NOMO-1 (cell line): ENCODE data around the gene SLC16A8.

Experiments
- DNase-seq, 2 experiments: peaks; one replicate each; lab custom pipeline; 2025; ENCODE audit not compliant: unreplicated experiment in 2 of 2; lab: John Stamatoyannopoulos, UW

The SLC16A8 gene

DNA sequence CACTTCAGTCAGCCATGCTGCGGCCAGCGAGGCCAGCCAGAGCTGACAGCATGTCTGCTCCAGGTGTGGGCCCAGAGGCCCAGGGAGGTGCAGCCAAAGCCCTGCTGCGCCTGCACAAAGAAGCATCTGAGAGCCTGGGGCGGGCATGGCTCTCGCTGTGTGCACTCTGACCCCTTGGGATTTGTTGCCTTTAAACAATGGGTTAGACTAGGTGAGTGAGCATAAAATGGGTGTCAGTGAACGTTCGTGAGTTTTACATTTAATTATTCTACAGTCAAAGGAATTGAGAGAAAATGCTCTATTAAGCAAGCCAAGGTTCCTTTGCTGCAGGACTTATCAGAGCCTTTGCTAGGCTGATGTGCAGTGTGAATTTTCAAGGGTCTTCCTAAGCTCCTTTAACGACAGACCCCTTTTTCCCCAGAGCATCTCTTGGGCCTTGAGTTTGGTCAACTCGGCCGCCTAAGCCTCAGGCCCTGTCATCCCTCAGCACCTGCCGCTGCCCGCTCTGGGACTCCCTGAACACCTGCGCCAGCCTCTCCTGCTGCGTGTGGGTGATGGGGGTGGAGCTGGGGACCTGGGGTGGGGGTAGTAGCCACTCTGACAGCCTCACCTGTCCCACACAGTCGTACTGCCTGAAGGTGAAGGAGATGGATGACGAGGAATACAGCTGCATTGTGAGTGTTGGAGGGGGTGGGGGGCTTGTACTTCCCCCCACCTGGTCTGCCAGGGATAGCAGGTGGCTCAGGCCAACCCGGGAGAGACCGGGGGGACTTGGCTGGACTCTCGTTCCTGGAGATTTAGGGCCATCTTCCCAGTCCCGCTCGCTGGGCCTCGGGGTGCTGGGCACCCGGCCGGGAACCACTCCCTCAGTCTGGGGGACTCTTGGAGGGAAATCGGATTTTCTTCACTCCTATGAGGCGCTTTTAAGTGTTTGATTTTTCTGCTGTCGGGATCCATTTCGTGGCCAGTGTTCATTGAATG is 10.5 kb downstream of the SLC16A8 start:
- DNase-seq, result no peak

DNA sequence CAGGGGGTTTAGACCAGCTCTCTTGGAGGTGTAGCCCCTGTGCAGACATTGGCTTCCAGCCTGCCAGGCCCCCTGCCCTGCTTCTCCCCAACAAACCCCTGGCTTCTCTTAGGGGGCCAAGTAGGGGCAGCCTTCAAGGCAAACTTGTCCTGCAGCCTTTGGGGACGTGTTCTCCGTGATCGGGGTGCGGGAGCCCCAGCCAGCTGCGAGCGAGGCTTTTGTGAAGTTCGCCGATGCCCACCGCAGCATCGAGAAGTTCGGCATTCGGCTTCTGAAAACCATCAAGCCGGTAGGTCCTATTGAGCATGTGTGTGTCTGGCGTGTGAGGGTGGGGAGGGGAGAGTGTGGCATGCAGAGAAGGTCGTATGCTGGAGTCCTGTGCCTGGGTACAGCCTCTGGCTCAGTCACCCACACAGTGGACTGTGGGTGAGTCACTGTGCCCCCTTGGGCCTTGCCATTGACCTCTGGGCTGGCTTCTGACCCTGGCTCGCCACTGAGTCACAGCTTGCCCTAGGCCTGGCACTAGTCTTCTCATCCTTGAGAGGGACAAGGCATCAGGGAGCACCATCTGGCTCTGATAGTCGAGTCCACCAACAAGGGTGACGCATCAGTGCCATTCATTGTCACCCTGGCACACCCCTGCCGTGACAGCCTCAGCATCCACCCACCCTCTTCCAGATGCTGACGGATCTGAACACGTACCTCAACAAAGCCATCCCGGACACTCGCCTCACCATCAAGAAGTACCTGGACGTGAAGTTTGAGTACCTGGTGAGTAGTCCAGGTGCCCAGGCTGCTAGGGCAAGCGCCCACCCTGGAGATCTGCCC is 11.4 kb downstream of the SLC16A8 start:
- no peak for DNase-seq

DNA sequence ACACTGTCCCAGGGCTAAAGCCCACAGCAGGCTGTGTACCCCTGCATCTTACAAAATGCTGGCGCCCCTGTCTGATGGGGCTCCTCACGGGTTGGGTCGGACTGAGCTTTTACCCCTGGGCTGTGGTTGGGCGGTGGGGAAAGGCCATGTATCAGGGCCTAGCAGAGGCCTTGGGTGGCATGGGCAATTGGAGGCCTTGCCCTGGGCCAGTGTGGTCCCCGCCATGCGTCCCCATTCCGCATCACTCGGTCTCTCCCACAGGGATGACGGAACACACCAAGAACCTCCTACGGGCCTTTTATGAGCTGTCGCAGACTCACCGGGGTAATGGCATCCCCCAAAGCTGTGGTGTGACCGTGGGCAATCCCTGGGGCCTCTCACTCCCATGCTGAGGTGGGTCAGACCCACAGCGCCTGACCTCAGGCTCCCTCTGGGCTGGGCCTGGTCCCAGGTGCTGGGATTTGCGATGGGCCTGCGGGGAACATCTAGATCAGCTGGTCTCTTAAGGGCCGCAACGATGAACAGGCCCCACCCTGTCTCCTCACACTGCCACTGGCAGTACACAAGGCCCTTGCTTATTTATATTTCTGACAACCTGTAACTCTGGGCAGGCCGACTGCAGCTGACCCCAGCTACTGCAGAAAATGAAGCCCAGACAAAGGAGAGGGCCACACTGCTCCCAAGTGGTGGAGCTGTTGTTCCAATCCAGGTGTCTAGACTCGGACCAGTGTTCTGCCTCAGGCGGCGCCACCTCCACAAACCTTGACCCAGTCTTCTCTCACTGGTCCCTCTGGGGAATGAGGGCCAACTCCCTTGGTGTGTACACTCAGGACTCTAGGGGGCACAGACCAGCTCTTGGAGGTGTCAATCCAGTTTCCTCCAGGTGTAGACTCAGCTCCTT is 12.3 kb downstream of the SLC16A8 start:
- DNase-seq, result no peak

DNA sequence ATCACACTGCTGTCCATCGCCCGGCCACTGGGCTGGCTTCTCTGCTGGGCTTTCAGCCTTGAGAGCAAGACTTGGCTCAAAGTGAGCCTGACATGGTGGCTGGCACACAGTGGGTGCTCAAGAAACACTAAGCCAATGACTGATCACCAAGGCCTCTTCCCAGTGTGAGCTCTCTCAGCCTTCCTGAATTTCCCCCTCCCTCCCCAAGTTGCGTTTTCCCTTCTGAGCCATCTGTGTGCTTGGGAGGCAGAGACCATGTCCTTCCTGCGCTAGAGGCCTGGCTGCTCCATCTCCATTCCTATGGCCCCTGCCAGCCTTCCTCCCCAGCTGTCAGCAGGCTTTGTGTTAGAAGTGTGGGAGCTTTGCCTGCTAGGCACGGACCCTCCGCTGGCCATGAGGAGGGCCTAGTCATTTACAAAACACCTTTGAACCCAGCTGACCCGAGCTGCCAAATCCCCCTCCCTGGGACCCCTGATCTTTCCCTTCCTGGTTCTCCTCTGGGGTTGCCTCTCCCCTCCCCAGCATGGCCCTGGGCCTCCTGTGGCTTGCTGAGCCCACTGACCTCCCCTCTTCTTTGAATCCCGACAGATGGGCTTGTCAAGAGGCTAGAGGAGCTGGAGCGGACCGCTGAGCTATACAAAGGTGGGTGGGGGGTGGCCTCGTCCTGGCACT is 13.6 kb downstream of the SLC16A8 start:
- no peak for DNase-seq

DNA sequence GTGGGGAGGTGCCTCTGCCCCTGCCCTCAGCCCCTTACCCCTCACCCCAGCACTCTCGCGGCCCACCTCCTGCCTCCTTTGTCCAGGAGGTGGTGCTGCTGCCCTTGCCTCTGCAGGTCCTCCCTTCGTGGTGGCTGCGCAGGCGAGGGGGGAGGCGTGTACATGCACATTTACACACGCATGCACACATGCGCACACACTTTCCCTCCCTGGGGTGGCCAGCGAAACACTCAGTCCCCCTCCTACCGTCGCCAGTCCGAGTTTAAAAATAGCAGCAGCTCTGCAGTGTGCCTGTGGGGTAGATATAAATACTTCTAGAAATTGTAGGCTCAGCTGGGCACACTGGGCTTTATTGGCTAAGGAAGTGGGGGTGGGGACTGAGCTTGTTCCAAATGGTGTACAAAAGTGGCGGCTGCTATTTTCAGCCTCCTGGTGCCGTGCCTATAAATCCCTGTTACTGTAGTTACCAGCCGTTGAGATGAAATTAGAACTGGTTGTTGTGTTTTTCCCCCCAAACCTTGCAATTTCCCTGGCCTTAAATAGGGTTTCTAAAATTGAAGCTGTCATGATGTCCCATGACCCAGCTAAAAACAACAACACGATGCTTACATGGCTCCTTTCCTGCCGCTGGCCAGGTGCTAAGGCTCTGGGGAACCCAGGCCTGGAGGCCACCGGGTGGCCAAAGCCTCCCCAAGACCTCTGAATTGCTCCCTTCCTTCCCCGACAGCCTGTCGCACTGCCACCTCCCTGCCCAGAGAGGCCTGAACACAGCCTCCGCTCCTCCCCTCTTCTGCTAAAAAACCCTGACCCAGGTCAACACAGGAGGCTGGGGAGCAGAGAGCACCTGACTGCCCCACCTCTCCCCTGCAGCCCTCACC is 14.4 kb downstream of the SLC16A8 start:
- DNase-seq, result peak; percentile 69 to 72

DNA sequence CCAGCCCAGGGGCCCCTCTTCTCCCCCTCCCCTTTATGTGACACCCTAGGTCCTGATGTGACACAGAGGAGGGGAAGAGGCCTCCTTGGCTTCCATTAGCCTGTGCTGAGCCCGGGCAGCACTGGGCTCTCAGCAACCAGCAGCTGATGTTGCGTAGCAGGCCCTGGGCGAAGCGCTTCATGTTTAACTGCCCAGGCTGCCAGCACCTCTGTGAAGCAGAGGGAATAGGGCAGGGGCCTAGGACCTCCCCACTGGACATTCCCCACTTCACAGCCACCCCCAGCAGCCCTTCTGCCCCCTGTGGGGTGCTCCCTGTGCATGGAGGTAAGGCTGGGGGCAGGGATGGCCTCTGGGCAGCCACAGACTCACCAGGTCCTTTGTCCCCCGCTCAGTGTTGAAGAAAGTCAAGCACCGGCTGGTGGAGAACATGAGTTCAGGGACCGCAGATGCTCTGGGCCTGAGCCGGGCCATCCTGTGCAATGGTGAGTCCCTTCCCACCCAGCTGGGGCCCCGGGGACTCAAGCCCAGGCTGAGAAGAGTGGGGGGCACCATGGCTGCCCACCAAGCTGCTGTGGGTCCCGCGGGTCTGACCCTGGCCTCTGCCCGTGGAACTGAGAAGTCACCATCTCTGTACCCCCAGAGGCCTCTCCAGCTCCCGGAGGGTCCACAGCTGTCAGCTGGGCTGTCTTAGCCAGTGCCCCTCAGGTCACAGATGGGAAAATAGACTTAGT is 15.2 kb downstream of the SLC16A8 start:
- DNase-seq, result no peak

DNA sequence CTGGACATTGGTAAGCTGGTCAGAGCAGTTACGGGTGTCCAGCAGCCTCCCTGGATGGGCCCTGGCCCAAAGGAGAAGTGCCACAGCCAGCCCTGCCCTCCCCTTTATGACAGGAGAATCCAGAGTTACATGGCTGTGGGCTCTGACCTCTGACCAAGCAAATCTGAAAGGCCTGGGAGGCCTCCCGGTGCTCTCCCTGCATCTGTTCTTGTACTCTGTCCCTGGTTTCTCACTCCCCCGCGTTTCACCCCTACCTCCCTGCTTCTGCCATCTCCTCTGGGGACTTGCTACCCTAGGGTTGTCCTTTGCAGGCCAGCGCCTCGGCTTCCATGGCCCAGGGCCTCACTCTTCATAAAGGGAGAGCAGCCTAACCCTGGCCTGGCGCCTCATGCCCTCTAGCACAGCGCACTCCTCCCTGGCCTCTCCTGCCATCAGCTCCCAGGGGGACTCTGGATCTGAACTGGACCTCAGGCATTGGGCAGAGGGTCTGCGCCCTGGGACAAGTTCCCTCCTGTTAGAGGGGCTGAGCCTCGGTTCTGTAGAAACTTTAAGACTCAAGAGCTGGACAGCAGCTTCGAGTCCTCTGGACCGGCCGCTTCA is 16.1 kb downstream of the SLC16A8 start:
- no peak for DNase-seq

DNA sequence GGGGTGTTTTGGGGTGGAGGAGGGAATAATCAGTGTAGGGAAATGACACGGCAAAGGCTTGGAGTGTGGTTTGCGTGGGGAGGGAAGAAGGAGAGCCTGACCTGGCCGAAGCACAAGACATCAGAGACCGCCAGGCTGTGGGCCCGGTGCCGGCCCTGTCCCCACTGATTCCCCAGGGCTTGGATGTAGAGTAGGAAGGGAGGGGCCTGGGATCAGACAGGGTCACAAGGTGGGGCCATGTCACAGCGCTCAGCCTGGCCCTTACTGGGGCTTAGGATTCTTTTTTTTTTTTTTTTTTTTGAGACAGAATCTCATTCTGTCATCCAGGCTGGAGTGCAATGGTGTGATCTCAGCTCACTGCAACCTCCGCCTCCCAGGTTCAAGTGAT is 17.0 kb downstream of the SLC16A8 start:
- DNase-seq, result no peak

DNA sequence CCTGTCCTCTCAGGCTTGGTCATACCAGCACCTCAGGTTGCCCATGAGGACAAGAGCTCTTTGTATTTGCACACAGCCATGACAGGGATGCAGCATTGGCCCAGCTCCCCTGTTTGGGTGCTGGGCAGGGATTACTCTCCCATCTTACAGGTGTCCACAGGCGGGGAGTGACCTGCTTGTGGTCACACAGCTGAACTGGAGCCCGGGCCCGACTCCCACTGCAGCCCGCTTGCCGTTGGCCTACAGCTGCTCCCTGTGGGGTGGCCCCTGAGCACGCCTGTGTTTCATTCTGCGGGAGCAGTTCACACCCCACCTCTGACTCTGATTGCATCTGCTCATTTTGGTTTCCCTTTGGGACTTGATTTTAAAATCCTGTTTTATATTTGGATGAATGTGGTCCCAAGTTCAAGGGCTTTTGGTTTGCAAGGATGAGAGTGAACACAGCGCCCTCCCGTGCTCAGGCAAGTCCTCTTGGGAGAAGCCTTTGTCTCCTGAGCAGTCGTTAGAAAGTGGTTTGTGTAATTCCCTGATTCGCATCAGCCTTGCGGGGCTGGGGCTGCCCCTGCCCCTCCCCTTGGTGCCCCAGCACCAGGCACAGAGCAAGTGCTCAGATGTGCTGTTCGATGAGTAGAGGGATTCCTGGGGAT is 17.5 kb downstream of the SLC16A8 start:
- DNase-seq, result no peak

DNA sequence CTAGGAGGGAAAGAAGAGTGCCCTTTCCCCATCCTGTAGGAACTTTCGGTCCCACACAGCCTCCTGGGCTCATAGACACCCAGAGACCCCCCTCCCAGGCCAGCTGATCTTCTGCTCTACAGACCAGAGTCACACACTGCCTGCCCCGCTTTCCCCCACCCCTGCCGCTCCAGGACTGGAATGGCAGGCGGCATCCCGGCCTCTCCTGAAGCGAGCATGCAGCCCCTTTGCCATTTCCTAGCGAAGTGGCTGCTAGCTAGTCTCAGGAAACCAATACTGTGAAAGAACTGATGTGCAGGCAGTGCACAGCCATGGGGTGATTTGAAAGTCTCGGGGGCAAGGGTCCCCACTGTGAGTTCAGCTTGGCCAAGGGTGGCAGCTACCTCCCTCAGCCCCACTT is 18.4 kb downstream of the SLC16A8 start:
- no peak for DNase-seq

DNA sequence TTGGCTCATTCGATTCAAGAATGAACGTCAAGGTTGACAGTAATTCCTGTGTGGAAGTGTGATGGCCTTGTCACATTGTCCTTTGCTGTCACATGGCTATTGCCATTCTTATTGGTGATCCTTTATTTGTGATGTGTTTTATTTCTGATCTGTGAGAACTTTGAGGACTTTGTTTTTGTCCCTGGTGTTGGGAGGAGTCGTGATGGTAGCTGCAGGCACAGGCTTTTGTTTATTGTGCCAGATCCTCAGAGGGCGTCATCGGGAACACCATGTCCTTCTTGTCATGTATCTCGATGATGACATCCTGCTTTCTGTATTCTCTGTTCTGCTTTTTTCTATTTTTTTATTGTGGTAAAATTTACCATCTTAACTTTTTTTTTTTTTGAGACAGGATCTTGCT is 21.2 kb downstream of the SLC16A8 start:
- peak in 1 of 2 experiments; percentile 32 for DNase-seq

DNA sequence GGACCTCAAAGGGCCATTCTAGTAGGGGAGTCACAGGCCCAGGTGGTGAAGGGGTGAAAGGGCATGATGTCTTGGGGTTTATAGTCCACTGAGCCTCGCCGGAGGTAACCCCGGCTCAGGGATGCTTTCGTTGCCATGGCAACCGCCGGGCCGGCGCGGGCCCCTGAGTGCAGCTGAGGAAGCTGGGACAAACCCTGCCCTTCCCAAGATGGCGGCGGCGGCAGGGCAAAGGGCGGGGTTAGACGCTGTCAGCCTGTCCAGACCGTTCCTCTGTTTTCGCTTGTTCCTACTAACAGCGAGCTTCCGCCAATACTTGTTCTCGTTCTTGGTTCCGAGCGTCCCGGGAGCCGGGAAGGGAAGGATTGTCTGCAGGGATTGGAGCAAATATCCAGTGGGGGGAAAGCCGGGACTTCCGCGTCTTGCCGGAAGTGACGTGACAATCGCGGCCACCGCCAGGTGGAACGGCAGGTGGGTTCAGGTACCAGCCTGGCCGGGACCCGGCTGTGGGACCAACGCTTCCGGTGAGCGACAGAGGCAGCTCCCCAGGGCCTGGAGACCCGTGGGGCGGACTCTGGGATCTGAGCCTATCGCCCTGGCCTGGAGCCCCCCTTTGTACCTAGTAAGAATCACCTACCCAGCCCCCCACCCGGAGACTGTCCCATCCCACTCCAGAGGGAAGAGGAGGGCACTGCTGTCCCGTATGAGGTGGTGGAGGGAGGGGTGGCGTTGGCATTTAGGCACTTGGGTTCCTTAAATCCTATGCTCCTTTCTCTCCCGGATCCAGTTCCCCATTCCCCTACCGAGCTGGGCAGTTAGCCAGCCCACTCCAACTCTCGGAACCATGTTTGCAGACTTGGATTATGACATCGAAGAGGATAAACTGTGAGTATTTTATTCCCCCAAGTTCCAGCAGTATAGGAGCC is 26.8 kb downstream of the SLC16A8 start, which contains the start of gene PICK1:
Gene PICK1 (plus strand): TSS at position 436 of the 923 bp plus-strand sequence. CDS start 406 bp downstream, at position 842.
- DNase-seq, result peak; percentile 69 to 73

DNA sequence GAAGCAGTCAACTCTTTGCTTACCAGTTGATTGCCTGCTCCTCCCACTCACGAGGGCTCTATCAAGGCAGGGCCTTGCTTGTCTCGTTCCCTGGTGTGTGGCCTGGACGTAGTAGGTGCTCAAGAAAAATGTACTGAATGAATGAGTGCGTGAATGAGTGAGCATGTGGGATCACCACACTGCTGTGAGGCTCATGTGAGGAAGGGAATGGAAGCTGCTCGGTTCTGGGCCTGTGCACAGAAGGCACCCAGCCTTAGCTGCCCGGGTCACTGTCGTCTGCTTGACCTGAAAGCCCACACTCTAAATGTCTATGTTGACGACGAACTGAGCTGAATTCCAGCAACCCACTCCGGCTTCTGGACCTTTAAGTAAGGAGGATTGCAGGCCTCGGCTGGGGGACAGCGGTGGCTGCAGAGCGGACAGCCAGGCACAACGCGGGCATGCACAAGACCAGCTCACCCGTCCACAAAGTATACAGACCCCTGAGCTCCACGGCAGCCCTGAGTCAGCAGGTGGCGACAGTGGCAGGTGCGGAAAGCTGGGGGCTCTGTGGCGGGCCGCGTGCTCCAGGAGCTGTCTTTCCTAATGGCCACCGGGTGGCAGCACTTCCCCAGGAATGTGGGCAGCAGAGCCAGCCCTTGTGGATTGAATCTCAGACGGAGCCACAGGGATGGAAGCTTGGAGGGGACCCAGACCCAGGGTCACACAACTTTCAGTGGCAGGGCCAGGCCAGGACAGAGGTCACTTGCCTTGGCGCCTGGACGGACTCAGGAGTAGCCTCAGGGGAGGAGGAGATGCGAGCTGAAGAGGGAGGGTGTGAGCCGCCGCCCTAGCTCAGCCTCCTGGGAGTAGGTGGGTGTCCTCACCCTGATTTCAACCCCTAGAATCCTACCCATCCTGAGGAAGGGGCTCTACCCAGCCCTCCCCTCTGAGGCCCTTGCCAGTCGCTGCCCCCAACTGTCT is 31.8 kb downstream of the SLC16A8 start:
- peak; percentile 72 to 73 for DNase-seq

DNA sequence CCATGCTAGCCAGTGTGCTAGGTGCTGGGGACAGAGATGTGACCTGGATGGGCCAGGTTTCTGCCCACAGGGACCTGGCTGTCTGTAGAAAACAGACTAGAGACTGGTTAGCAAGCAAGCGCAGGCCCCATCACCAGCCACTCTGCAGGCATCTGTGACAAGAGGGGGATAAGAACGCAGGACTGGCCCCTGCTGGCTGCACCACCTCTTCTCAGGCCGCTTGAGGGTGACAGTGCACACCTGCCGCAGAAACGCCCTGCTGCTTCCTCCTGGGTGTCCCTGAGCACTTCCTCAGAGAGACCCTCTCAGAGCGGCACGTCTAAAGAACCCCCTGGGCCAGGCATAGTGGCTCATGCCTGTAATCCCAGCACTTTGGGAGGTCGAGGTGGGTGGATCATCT is 32.7 kb downstream of the SLC16A8 start:
- DNase-seq, result no peak

DNA sequence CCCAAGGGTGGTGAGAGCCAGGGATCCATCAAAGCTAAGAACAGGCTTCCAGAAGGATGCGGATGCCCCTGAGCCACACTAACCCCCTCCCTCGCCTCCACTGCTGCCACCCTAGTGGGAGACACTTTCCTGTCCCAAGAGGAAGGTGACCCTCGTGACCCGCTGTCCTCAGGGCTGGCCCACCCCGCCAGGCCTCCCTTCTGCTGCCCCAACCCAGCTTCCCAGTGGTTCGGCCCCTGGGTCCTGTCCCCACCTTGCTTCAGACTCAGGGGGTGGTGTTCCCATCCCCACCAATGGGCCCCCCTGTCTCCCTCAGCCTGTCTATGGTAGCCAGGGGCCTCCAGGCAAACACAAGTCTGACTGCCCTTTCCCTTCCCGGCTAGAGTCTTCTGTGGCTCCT is 33.3 kb downstream of the SLC16A8 start:
- DNase-seq, result no peak
